ENCODE data around the gene LCE3E.
"Not testable (repeated sequence)": the region's sequence is repeated elsewhere in the genome, so short reads cannot be mapped to it uniquely, and the experiment has no call there.

Gene LCE3E, protein sequence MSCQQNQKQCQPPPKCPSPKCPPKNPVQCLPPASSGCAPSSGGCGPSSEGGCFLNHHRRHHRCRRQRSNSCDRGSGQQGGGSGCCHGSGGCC

GRCh38 chr1:152566681-152567080 lies at the start of gene LCE3E:
LCE3E (minus strand) TSS chr1:152566780; CDS start chr1:152566208, 572 bp downstream.
- no peak for DNase-seq (ENCODE audit: extremely low read depth in 1 of 2, low read depth in 1 of 2)

DNA sequence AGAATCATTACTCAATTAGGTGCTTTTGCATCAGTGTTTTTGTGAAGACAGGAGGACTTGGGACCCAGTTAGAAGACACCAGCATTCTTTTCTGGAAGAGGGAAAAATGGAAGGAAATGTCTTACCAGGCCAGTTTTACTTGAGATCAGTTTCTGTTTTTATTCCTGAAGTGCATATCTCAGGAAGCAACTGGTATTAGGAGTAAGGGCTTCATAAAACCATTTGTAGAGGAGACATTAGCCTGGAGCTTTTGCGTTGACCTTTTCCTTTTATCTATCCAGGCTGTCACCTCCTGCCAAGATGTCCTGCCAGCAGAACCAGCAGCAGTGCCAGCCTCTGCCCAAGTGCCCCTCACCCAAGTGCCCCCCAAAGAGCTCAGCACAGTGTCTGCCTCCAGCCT lies 46.9 kb upstream of the LCE3E start, which contains the start of gene LCE3B:
Gene LCE3B, plus strand, starts transcription at position 301 of the 400 bp plus-strand sequence. Its CDS starts 0 bp downstream, at position 301.
- DNase-seq (ENCODE audit: extremely low read depth in 1 of 2, low read depth in 1 of 2), result no peak

DNA sequence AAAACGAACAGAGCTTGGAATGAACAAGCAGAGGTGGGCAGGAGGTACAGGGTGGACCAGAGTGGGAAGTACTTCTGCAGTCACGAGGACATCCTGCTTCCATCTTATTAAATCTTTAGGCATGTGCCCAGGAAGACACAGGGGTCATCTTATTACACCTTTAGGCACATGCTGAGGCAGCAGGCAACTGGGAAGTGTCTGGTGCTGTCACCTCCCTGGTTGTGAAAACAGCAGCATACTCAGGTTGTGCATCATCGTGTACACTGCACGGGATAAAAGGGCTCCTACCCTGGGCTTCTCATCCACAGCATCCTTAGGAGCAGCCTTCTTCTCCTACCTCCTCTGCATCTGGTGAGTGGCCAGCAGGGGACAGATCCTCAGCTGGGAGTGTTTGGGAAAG lies 33.4 kb upstream of the LCE3E start, which contains the start of gene LCE3C:
Gene LCE3C, plus strand, starts transcription at position 301 of the 400 bp plus-strand sequence. CDS start 498 bp downstream, outside the sequence.
- no peak for DNase-seq (ENCODE audit: extremely low read depth in 1 of 2, low read depth in 1 of 2)

DNA sequence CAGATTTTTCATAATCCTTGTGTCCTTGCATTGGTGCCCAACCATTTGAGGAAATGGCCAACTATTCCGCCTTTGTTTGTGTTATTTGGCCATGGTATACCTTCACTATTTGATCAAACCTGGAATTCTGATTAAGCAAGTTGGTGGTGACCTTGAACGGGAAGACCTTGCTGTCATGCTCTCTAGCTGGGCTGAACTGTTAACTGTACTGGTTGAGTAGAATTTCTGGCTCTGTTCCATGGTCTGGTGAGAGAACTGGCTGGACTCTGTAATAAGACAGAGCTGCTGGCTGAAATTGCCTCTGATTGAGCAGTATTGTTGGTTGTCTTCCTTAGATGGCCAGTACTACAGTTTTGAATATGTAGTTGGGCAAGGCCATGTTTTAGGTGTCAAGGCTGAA lies 30.4 kb upstream of the LCE3E start:
- no peak for DNase-seq (ENCODE audit: extremely low read depth in 1 of 2, low read depth in 1 of 2)

- DNase-seq (ENCODE audit: extremely low read depth in 1 of 2, low read depth in 1 of 2), result no peak
These were observed 19.0 kb upstream of the LCE3E start for GRCh38 chr1:152585586-152585985.

- no peak for DNase-seq (ENCODE audit: extremely low read depth in 1 of 2, low read depth in 1 of 2)
These were observed 16.1 kb upstream of the LCE3E start for GRCh38 chr1:152582647-152583046.

DNA sequence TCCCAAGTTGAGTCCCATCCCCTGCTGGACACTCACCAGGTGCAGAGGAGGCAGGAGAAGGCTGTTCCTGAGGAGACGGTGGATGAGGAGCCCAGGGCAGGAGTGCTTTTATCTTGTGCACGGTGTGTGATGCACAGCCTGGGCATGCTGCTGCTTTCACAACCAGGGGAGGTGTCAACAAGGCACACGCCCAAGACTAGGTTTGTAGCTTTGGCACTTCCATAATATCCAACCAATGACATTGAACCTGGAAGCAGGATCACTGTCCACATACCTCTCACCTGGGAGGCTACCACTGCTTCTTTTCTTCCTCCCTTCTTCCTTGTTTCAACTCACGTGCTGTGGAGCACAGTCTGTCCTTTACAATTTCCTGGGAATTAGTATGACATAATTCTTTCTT lies 13.9 kb upstream of the LCE3E start, which contains the start of gene LCE3D:
Gene LCE3D, minus strand, starts transcription at position 84 of the 400 bp plus-strand sequence. CDS start 580 bp downstream, outside the sequence.
- DNase-seq (ENCODE audit: extremely low read depth in 1 of 2, low read depth in 1 of 2), result no peak

DNA sequence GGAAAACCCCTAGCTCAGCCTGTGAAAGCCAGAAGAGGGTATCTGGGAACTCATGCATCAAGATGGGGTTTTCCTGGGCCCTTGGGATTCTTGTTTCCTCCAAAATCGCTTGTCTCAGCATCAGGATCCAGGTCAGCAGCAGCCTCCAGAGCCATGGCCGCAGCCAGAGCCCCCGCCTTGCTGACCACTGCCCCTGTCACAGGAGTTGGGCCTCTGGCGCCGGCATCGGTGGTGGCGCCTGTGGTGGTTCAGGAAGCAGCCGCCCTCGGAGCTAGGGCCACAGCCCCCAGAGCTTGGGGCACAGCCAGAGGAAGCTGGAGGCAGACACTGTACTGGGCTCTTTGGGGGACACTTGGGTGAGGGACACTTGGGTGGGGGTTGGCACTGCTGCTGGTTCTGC lies 12.9 kb upstream of the LCE3E start:
- DNase-seq (ENCODE audit: extremely low read depth in 1 of 2, low read depth in 1 of 2), result not testable (repeated sequence)

DNA sequence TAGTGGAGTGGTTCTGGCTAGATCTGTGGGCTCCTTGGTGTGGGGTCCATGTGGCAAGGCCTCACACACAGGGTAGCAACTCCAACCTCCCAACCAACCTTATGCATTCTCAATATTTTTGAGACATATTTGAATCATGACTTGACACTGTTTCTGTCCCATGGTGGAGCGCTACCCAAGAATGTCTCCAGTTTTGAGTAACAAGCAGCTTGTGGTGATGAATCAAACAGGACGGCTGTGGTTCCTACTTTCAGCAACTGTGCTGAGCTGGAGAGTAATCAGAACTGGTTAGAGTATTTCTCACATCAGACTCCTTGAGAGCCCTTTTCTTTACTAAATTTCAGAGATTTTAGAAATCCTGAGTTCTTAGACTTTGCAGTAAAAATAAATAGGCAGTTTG lies 10.6 kb upstream of the LCE3E start:
- peak in 1 of 2 donors; percentile 10 for DNase-seq (ENCODE audit: extremely low read depth in 1 of 2, low read depth in 1 of 2)

DNA sequence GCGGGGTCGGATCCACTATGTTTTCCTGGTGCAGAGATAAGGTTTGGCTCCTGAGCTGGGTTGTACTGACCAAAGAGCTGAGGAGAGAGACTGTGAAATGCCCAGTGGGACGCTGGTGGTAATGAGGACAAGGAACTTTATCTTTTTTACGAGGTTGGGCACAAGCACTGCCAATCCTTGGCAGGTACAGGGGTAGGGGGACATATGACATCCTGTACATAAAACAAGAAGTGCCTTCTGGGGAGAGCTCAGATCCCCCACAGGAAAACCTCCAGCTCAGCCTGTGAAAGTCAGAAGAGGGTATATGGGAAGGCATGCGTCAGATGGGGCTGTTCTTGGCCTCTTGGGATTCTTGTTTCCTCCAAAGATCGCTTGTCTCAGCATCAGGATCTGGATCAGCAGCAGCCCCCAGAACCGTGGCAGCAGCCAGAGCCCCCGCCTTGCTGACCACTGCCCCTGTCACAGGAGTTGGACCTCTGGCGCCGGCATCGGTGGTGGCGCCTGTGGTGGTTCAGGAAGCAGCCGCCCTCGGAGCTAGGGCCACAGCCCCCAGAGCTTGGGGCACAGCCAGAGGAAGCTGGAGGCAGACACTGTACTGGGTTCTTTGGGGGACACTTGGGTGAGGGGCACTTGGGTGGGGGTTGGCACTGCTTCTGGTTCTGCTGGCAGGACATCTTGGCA lies 905 bp downstream of the LCE3E start:
- DNase-seq (ENCODE audit: extremely low read depth in 1 of 2, low read depth in 1 of 2), result no peak

DNA sequence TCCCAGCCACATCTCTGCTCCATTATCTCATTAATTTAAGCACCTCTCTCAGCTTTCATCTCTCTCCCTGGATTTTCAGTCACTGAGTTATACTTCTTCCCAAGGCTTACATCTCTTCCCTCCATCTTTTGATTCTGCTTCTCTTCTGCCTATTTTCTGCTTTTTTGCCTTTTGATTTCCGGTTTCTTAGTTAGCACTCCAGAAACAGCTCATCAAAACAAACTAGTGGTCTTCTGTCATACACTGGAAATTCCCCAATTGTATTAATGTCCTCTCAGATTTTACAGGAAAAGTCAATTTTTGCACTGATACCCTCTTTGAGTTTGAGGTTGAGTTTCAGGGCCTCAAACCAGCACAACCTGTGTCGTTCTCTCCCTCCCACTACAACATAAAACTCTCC lies 1.5 kb downstream of the LCE3E start:
- no peak for DNase-seq (ENCODE audit: extremely low read depth in 1 of 2, low read depth in 1 of 2)

- not testable (repeated sequence) for DNase-seq (ENCODE audit: extremely low read depth in 1 of 2, low read depth in 1 of 2)
These were observed 18.2 kb downstream of the LCE3E start for GRCh38 chr1:152548358-152548757.

- no peak for DNase-seq (ENCODE audit: extremely low read depth in 1 of 2, low read depth in 1 of 2)
These were observed 19.9 kb downstream of the LCE3E start for GRCh38 chr1:152546704-152547103.

- no peak for DNase-seq (ENCODE audit: extremely low read depth in 1 of 2, low read depth in 1 of 2)
These were observed 22.8 kb downstream of the LCE3E start for GRCh38 chr1:152543820-152544219.

DNA sequence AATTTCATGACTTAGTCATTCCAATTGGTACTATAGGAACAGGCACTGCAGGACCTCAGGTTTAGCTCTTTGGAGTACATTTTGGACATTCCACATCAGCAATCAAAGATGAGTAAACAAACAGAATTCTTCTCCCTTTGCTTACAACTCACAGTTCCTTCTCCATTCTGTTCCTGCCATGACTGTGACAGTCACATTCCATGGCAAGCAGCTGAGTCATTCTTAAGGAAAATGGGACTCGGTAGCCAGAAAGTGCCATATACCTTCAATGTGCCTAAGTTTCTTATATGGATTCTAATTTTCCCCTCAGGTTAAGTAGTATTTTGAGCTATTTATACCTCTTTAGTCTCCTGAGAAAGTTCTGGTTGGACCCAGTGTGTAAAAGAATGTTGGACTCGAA lies 26.7 kb downstream of the LCE3E start:
- DNase-seq (ENCODE audit: extremely low read depth in 1 of 2, low read depth in 1 of 2), result no peak

GRCh38 chr1:152537496-152537895 lies 29.1 kb downstream of the LCE3E start:
- DNase-seq (ENCODE audit: extremely low read depth in 1 of 2, low read depth in 1 of 2), result no peak

DNA sequence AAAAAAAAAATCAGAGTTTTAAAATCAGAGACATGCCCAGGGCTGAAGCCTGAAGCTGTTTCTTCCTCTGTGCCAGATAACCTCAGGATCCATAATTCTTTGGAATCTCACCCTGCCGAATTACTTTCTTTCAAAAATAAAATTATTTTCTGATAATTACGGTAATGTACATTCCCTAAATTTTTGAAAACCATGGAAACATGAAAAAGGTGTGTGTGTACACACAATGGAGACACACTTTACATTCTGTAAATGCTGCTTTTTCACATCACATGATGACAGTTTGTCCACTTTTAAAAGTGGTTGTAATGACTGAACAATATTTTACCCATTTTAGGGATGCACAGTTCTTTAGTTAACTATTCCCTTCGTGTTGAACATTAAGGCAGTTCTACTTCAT lies 30.8 kb downstream of the LCE3E start:
- DNase-seq (ENCODE audit: extremely low read depth in 1 of 2, low read depth in 1 of 2), result no peak

- no peak for DNase-seq (ENCODE audit: extremely low read depth in 1 of 2, low read depth in 1 of 2)
These were observed 33.1 kb downstream of the LCE3E start for GRCh38 chr1:152533327-152533938.

- no peak for DNase-seq (ENCODE audit: extremely low read depth in 1 of 2, low read depth in 1 of 2)
These were observed 41.4 kb downstream of the LCE3E start for GRCh38 chr1:152525080-152525641.

DNA sequence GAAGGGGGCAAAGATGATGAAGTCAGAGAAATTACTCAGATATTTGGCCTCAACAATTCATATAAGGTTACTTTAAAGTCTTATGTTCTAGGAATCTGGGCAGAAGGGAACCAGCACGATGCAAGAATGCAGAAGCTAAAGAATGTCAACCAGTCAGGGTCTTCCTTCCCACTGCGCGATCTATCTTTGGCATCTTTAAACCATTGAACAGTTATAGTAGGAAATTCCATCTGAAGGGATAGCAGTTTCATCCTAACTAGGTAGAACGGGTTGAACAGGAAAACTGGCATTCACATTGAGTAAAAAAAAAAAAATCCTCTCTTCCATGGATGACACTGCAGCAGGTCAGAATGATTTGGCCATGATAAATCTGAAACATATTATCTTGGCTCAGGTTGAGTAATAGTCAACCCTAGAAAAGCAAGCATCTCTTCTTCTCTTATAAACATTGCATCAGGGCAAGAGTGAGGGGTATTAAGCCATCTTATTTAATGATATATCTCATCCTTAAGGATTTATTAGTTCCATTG lies 46.0 kb downstream of the LCE3E start:
- no peak for DNase-seq (ENCODE audit: extremely low read depth in 1 of 2, low read depth in 1 of 2)

GRCh38 chr1:152519851-152520250 lies 46.7 kb downstream of the LCE3E start:
- DNase-seq (ENCODE audit: extremely low read depth in 1 of 2, low read depth in 1 of 2), result no peak
